DND-41 (cell line): ENCODE measurements around the gene RAPGEF1.

Experiments
- ATAC-seq: fragments of 200-7000 bp; cut with Tn5 transposase; 3 replicates; pipeline ENCODE4 v1.9.1; 2021; ENCODE audit warnings: low read depth; ENCODE audit not compliant: insufficient read depth
- DNase-seq: peaks from one replicate; pipeline ENCODE4 v3.0.0-alpha.2; 2020
- H2AFZ ChIP-seq: 2 replicates; pipeline ENCODE4 v1.6.0; 2012; ENCODE audit warnings: low read depth, low read length
- H3K27ac ChIP-seq: 2 replicates; pipeline ENCODE4 v1.5.1; 2012; ENCODE audit warnings: low read length, inconsistent platforms
- H3K27me3 ChIP-seq: fragments of 200-600 bp; sonication (generic); 2 replicates; pipeline ENCODE4 v1.6.0; 2012; ENCODE audit warnings: low read length, mild to moderate bottlenecking, inconsistent platforms; ENCODE audit not compliant: insufficient read depth, poor library complexity
- H3K36me3 ChIP-seq: 2 replicates; pipeline ENCODE4 v1.5.1; 2012; ENCODE audit warnings: low read length, inconsistent platforms; ENCODE audit not compliant: insufficient read depth
- H3K4me1 ChIP-seq: 2 replicates; pipeline ENCODE4 v1.5.1; 2012; ENCODE audit warnings: mild to moderate bottlenecking, low read length; ENCODE audit not compliant: insufficient read depth
- H3K4me2 ChIP-seq: 2 replicates; pipeline ENCODE4 v1.6.0; 2012; ENCODE audit warnings: mild to moderate bottlenecking, moderate library complexity, low read length, inconsistent platforms; ENCODE audit not compliant: insufficient read depth
- H3K4me3 ChIP-seq, 2 experiments: fragments of 200-600 bp in 1 of 2; shearing (Covaris generic) in 1 of 2; 2 replicates each; pipeline ENCODE4 v1.5.1; 2012 to 2016; ENCODE audit warnings: inconsistent platforms in 2 of 2, low read length in 2 of 2, mild to moderate bottlenecking in 2 of 2, low read depth in 1 of 2, moderate library complexity in 1 of 2
- H3K79me2 ChIP-seq: 2 replicates; pipeline ENCODE4 v1.6.0; 2012; ENCODE audit warnings: low read length, inconsistent platforms; ENCODE audit not compliant: insufficient read depth
- H3K9ac ChIP-seq: 2 replicates; pipeline ENCODE4 v1.6.0; 2012; ENCODE audit warnings: low read depth, mild to moderate bottlenecking, inconsistent platforms, low read length, moderate library complexity
- H3K9me3 ChIP-seq: 2 replicates; pipeline ENCODE4 v1.5.1; 2012; ENCODE audit warnings: low read length, moderate library complexity, mild to moderate bottlenecking, inconsistent platforms; ENCODE audit not compliant: insufficient read depth, severe bottlenecking
- H4K20me1 ChIP-seq: 2 replicates; pipeline ENCODE4 v1.6.0; 2012; ENCODE audit warnings: low read length; ENCODE audit not compliant: insufficient read depth
- EZH2 ChIP-seq: IDR thresholded peaks from 3 replicates; pipeline ENCODE4 v1.6.1; 2012; ENCODE audit warnings: borderline replicate concordance, low read depth, mild to moderate bottlenecking, moderate library complexity, low read length, inconsistent platforms; ENCODE audit not compliant: severe bottlenecking
- TF ChIP-seq, protein P1 (sequence below): IDR thresholded peaks from 2 replicates; pipeline ENCODE4 v1.5.1; 2012; ENCODE audit warnings: borderline replicate concordance, low read length, moderate library complexity, mild to moderate bottlenecking; ENCODE audit not compliant: poor library complexity, severe bottlenecking; ENCODE audit errors: extremely low read depth

The RAPGEF1 gene

DNA sequence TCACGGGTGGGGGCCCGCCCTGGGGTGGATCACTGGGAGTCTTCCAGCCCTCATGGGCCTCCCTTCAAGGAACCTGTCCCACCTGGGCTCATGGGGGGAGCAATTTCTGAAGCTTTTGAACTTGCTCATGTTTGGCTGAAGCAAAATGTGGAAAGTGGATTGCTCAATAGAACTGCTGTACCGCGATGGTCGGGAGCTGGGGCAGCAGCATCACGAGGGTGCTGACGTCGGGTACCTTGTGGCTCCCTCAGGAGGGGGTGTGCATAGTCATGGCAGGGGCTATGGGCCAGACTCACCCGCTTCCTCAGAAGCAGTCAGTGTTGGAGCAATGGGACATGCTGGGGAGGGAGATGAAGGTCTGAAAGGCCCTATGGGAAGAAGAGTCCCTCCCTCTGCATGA is 136.7 kb downstream of the RAPGEF1 start:
- ATAC-seq (no peak), DNase-seq (no peak)
- H2AFZ ChIP-seq = no peak overlapping the region
- H3K36me3 ChIP-seq = peaks cover 51% of the 10 kb centered on the region
- H3K4me1 ChIP-seq = no peaks in the 10 kb centered on the region
- no peak overlapping the region for H3K9ac ChIP-seq
- TF ChIP-seq, protein P1, sequence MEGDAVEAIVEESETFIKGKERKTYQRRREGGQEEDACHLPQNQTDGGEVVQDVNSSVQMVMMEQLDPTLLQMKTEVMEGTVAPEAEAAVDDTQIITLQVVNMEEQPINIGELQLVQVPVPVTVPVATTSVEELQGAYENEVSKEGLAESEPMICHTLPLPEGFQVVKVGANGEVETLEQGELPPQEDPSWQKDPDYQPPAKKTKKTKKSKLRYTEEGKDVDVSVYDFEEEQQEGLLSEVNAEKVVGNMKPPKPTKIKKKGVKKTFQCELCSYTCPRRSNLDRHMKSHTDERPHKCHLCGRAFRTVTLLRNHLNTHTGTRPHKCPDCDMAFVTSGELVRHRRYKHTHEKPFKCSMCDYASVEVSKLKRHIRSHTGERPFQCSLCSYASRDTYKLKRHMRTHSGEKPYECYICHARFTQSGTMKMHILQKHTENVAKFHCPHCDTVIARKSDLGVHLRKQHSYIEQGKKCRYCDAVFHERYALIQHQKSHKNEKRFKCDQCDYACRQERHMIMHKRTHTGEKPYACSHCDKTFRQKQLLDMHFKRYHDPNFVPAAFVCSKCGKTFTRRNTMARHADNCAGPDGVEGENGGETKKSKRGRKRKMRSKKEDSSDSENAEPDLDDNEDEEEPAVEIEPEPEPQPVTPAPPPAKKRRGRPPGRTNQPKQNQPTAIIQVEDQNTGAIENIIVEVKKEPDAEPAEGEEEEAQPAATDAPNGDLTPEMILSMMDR = no peak
- no peak for TF ChIP-seq EZH2
- H3K4me2 ChIP-seq = no peak overlapping the region
- H3K4me3 ChIP-seq = no peak overlapping the region
- H3K27ac ChIP-seq = no peak overlapping the region
- H3K79me2 ChIP-seq = no peaks in the 10 kb centered on the region
- H3K27me3 ChIP-seq = no peaks in the 10 kb centered on the region
- no peaks in the 10 kb centered on the region for H3K9me3 ChIP-seq
- H4K20me1 ChIP-seq = no peaks in the 10 kb centered on the region

GRCh38 chr9:131601683-131602181 is 138.1 kb downstream of the RAPGEF1 start:
- TF ChIP-seq, protein P1 = no peak
- TF ChIP-seq EZH2 = no peak

DNA sequence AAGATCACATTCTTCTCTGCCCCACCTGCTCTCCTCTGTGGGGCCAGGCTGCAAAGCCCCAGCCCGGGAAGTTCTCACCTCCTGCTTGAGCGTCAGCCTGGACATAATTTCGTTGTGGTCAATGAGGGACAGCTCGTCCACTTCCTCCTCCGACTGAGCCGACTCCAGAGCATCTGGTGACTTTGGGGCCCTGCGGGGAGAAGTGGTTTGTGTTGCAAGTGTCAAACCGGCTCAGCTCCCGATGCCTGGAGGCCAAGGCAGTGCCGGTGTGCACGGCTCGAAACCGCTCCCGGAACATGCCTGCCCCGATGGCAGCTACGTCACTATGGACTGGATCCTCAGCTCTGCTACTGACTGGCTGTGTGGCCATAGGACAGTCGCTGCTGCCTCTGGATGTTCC is 141.8 kb downstream of the RAPGEF1 start:
- Histone ChIP-seq H3K36me3 (peaks cover 61% of the 10 kb centered on the region), H3K27me3 (no peaks in the 10 kb centered on the region), H3K9me3 (no peaks in the 10 kb centered on the region), H3K4me3 (no peak overlapping the region), H4K20me1 (no peaks in the 10 kb centered on the region), H3K4me2 (no peak overlapping the region), H3K27ac (no peak overlapping the region), H3K4me1 (no peaks in the 10 kb centered on the region), H2AFZ (no peak overlapping the region), H3K79me2 (no peaks in the 10 kb centered on the region), H3K9ac (no peak overlapping the region)
- DNase-seq (no peak), ATAC-seq (no peak)
- no peak for TF ChIP-seq EZH2
- TF ChIP-seq, protein P1 = no peak

More at GRCh38 chr9:131601683-131602181, 138.1 kb downstream of the RAPGEF1 start:
- Histone ChIP-seq H3K36me3 (peaks cover 57% of the 10 kb centered on the region), H3K4me3 (no peak overlapping the region), H3K27me3 (no peaks in the 10 kb centered on the region), H3K27ac (no peak overlapping the region), H2AFZ (no peak overlapping the region), H3K79me2 (no peaks in the 10 kb centered on the region), H3K9me3 (no peaks in the 10 kb centered on the region), H4K20me1 (no peaks in the 10 kb centered on the region), H3K9ac (no peak overlapping the region), H3K4me2 (no peak overlapping the region), H3K4me1 (no peaks in the 10 kb centered on the region)
- ATAC-seq (no peak), DNase-seq (no peak)

DNA sequence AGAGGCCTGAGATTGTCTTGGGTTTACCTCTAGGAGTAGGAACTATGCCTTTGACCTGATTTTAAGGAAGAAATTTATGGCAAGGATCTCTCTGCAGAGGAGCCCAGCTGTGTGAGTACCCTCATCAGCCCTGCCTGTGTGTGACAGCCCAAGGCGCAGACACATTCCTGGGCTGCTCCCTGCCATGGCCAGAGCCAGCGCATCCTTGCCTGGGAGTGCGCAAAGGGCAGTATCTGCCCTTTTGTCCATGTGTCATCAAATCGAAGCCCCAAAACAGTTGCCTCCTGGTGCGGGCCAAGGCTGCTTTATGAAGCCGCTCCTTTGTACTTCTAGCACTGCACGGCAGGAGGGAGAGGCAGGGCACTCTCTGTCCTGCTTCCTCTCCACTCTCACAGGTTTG is 142.6 kb downstream of the RAPGEF1 start:
- Histone ChIP-seq H3K27ac (no peak overlapping the region), H3K9ac (no peak overlapping the region), H3K9me3 (no peaks in the 10 kb centered on the region), H3K27me3 (no peaks in the 10 kb centered on the region), H3K4me2 (no peak overlapping the region), H3K79me2 (no peaks in the 10 kb centered on the region), H3K4me1 (no peaks in the 10 kb centered on the region), H3K4me3 (no peak overlapping the region), H2AFZ (no peak overlapping the region), H4K20me1 (no peaks in the 10 kb centered on the region), H3K36me3 (peaks cover 56% of the 10 kb centered on the region)
- DNase-seq = no peak
- TF ChIP-seq, protein P1 = no peak
- TF ChIP-seq EZH2 = no peak
- ATAC-seq = no peak
